SW 1271 (cell line): Measurements from ENCODE around the gene STOML1.

Experiments
- DNase-seq, 2 experiments: peaks; one replicate each; lab custom pipeline; 2025; lab: John Stamatoyannopoulos, UW

Gene STOML1

GRCh38 chr15:74019734-74020133, 27.6 kb upstream of the STOML1 start:
- DNase-seq = no peak

GRCh38 chr15:74013374-74013894, 21.3 kb upstream of the STOML1 start:
- DNase-seq = no peak

- DNase-seq = no peak
These were observed 19.5 kb upstream of the STOML1 start for GRCh38 chr15:74011610-74012009.

- no peak for DNase-seq
These were observed 18.9 kb upstream of the STOML1 start for GRCh38 chr15:74010929-74011540.

GRCh38 chr15:74008901-74009300, 16.8 kb upstream of the STOML1 start:
- no peak for DNase-seq

GRCh38 chr15:74007820-74008371, 15.8 kb upstream of the STOML1 start:
- no peak for DNase-seq

GRCh38 chr15:74006774-74007639, 14.9 kb upstream of the STOML1 start:
- no peak for DNase-seq

GRCh38 chr15:73997986-73998385, 5.9 kb upstream of the STOML1 start:
- DNase-seq = no peak

- DNase-seq = peak; percentile 31 to 76
These were observed 4.8 kb upstream of the STOML1 start for GRCh38 chr15:73996939-73997338.

GRCh38 chr15:73996267-73996666, 4.2 kb upstream of the STOML1 start:
- DNase-seq = no peak

- DNase-seq = peak in 1 of 2 experiments; percentile 40
These were observed 3.0 kb upstream of the STOML1 start for GRCh38 chr15:73994912-73995622.

GRCh38 chr15:73994413-73994883, 2.4 kb upstream of the STOML1 start, which contains the start of gene PML:
TSS of gene PML (plus strand) at chr15:73994716. CDS start at chr15:73994813, 97 bp downstream.
- DNase-seq = peak; percentile 94 to 99

- DNase-seq = no peak
These were observed 1.3 kb upstream of the STOML1 start for GRCh38 chr15:73993211-73993994.

GRCh38 chr15:73992594-73992898, 451 bp upstream of the STOML1 start:
- no peak for DNase-seq

GRCh38 chr15:73991260-73991659, 835 bp downstream of the STOML1 start:
- no peak for DNase-seq

- no peak for DNase-seq
These were observed 1.7 kb downstream of the STOML1 start for GRCh38 chr15:73990250-73991005.

- DNase-seq = peak; percentile 37 to 74
These were observed 2.9 kb downstream of the STOML1 start for GRCh38 chr15:73989001-73989798.

- DNase-seq = no peak
These were observed 3.6 kb downstream of the STOML1 start for GRCh38 chr15:73988445-73988969.

- DNase-seq = no peak
These were observed 4.2 kb downstream of the STOML1 start for GRCh38 chr15:73987681-73988444.
